HG02943 (cell line): Measurements from ENCODE around the gene BICD2.

Experiments used
- ATAC-seq: cut with Tn5 transposase; IDR thresholded peaks from one replicate; pipeline ENCODE4 v1.9.1; 2021; ENCODE audit warnings: mild to moderate bottlenecking, low read depth, moderate library complexity; ENCODE audit not compliant: unreplicated experiment

Gene BICD2

GRCh38 chr9:92680166-92681119, 84.2 kb downstream of the BICD2 start:
- ATAC-seq: no peak

DNA sequence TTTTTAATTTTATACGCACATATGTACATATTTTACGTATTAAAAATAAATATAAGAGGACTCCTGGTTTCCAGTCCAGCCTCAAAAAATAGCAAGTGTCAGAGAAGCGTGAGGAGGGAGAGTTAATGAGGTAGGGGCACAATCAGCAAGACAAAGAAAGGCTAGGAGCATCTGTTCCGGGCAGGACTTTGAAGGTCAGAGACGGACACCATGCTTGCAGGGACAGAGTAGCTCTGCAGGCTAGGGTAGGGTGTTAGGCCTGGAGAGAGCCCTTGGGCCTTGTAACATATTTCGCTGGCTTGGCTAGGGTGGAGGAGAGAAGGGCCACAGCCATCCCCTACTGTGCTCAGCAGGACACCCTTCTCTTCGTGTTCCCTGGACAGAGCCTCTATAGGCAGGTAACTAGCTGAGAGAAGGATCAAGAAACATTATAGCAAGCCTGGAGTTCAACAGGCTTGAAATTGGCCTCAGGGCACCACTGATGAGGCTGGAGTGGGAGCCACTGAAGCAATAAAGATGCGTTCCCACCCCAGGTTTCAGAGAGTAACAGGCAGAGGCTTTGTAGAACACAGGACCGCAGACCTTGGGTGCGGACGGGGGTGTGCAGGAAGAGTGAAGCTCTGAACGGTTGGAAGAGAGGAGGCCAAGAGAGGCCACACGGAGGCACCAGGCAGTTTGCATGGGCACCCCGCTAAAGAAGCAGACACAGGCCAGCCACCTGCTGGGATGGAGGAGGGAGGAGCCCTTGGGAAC, 85.0 kb downstream of the BICD2 start:
- no peak for ATAC-seq

DNA sequence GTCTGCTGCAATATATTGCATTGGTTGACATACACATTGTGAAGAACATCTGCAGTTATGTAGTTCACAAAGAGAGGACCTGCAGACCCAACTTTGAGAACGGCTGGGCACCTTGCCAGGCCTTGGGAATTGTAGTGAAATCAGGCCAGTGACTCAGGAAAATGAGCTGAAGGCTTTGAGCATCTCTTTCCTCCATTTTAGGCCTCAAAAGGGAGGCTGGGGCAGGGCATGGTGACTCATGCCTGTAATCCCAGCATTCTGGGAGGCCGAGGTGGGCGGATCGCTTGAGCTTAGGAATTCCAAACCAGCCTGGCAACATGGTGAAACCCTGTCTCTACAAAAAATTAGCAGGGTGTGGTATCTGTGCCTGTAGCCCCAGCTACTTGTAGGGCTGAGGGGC, 93.3 kb downstream of the BICD2 start:
- no peak for ATAC-seq

GRCh38 chr9:92669890-92670708, 94.5 kb downstream of the BICD2 start, which contains the start of gene IPPK:
Gene IPPK, minus strand, starts transcription at chr9:92670131. Its CDS starts 143 bp downstream, at chr9:92669988.
- ATAC-seq: peak; percentile 92

DNA sequence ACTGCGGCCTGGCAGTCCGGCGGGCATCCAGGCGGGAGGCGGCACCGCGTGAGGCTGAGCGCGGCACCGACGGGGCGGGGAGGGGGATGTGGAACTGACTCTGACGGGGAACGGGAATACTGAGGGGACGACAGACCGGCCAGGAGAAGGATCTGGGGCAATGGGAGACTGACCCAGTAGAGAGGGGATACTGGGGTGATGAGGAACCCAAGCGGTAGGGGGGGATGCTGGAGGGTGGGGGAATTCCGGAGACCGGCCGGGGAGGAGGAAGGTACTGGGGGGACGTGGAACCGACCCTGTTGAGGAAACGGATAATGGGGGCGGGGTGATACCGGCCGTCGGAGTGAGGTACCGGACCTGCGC, 95.1 kb downstream of the BICD2 start:
- ATAC-seq: no peak

- peak; percentile 4 for ATAC-seq
Measured at GRCh38 chr9:92668746-92669526, 95.7 kb downstream of the BICD2 start.

DNA sequence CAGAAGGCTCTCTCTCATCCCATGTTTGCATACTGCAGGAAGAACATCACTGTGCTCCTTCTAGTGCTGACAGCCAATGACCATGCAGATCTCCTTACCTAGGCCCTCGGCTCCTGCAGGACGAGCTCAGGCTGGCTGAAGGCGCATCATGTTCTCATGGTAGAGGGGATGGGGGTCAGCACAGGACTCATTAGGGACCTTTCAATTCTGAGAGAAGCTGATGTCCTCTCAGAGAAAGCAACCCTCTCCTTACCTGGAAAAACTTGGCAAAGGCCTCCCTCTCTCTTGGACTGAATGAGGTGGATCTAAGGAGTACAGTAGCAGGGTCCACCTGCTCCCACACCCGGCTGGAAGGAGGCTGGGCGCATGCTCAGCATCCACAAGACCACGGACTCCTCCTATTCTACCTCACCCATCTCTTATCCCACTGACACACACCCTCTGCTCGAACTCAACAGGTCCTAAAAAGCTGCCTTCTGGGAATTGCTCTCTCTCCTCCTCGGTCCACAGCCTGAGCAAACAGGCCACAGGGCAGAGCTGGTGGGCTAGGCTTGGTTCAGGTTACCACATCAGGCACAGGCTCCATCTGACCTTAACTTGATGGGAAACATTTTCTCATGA, 97.6 kb downstream of the BICD2 start:
- ATAC-seq: no peak

DNA sequence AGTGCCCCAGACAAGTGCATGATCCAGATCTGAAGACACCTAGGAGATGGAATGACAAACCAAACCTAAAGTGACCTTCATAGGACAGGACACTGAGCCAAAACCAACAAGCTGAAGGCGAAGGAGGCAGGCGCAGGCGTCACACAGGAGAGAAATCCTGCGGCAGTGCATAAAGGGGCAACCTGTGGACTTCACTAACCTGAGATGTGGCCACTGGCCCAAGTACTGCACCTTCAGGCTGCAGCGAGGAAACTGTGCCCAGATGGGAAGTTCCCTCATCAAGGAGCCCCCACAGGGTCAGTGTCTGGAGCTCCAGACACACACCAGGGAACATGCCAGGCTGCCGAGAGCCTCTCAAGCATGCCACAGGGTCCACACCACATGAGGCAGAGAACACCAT, 98.4 kb downstream of the BICD2 start:
- no peak for ATAC-seq

- no peak for ATAC-seq
Measured at GRCh38 chr9:92665836-92666235, 98.8 kb downstream of the BICD2 start.

DNA sequence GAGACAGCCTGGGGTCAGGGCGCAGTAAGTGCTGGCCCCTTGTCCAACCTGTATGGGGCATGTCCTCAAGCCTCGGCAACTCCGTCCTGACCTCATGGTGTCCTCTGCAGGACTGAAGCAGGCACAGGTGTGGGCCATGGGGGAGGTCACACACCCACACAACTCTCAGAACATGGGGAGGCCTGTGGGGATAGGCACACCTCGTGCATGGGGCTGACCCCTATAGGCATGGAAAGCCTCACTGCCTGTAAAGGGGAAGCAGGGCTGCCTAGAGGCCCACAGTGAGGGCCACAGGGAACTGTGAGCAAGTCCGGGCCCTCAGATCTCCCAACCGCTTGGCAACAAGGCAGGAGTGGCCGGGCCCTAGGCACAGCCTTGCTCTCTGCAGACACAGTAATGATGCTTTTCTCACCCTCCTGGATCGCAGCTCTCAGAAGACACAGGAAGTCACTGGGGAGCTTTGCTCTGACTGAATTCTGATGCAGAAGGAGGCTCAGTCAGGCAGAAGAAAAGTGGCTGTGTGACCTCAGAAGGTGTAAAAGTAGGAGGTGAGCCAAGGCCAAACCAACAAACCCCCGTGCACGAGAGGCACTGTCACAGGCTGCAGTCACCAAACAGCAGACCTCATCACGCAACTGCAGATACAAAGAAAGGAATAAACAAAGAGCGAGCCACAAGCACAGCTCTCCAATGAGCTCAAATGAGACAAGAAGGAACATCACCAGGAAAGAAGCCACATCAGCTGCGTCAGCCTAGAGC, 100.1 kb downstream of the BICD2 start:
- ATAC-seq: no peak

GRCh38 chr9:92663951-92664350, 100.7 kb downstream of the BICD2 start:
- ATAC-seq: no peak

- ATAC-seq: no peak
Measured at GRCh38 chr9:92663126-92663525, 101.5 kb downstream of the BICD2 start.

DNA sequence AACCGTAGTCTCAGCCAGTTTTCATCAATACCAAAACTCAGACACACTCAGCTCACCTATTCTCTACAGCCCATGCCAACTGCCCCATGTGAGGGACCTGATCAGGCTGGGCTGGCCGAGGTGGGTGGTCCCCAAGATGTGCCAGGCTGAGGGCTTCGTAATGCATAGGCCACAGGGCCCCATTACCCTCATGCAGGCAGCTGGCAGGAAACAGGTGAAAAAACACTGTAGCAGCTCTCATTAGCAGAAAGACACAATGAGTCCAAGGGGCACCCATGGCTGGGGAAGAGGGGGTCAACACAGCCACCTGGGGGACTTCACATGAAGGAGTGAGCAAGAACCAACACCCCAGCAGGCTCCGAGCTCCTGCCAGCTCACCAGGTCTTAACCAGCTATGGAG, 102.9 kb downstream of the BICD2 start:
- ATAC-seq: no peak
